Measurements from ENCODE around the gene PRRT2.
A peak's percentile ranks its signal among the peaks of the same experiment; 100 is the strongest.

The PRRT2 gene

GRCh38 chr16:29845656-29846055, 33.7 kb downstream of the PRRT2 start:
- H3K9me3 ChIP-seq (ENCODE audit: control insufficient read depth in 5 of 5, low read length in 5 of 5): no peaks in the 10 kb centered on the region
- no peak overlapping the region for H3K9ac ChIP-seq (ENCODE audit: low read length in 5 of 5)
- H3K27me3 ChIP-seq (ENCODE audit: control insufficient read depth in 5 of 5, insufficient read depth in 4 of 5, low read length in 5 of 5): no peaks in the 10 kb centered on the region
- peaks cover 0 to 12% (median 7%) of the 10 kb centered on the region in 5 donors for H3K4me1 ChIP-seq (ENCODE audit: control insufficient read depth in 5 of 5, insufficient read depth in 5 of 5, low read length in 5 of 5)
- H3K36me3 ChIP-seq (ENCODE audit: control insufficient read depth in 5 of 5, insufficient read depth in 5 of 5, low read length in 5 of 5): peaks cover 0 to 75% (median 61%) of the 10 kb centered on the region in 5 donors
- no peak overlapping the region for H3K4me3 ChIP-seq (ENCODE audit: low read depth in 1 of 5, low read length in 5 of 5)
- H3K27ac ChIP-seq (ENCODE audit: low read depth, low read length): no peak overlapping the region

GRCh38 chr16:29848420-29849297, 36.7 kb downstream of the PRRT2 start:
- Histone ChIP-seq H3K4me3 (ENCODE audit: low read depth in 1 of 5, low read length in 5 of 5) (no peak overlapping the region), H3K4me1 (ENCODE audit: control insufficient read depth in 5 of 5, insufficient read depth in 5 of 5, low read length in 5 of 5) (peaks cover 0 to 15% (median 9%) of the 10 kb centered on the region in 5 donors), H3K27ac (ENCODE audit: low read depth, low read length) (no peak overlapping the region), H3K9ac (ENCODE audit: low read length in 5 of 5) (no peak overlapping the region), H3K9me3 (ENCODE audit: control insufficient read depth in 5 of 5, low read length in 5 of 5) (no peaks in the 10 kb centered on the region), H3K27me3 (ENCODE audit: control insufficient read depth in 5 of 5, insufficient read depth in 4 of 5, low read length in 5 of 5) (no peaks in the 10 kb centered on the region), H3K36me3 (ENCODE audit: control insufficient read depth in 5 of 5, insufficient read depth in 5 of 5, low read length in 5 of 5) (peaks cover 0 to 47% (median 39%) of the 10 kb centered on the region in 5 donors)

GRCh38 chr16:29849505-29849904, 37.5 kb downstream of the PRRT2 start:
- Histone ChIP-seq H3K9ac (ENCODE audit: low read length in 5 of 5) (no peak overlapping the region), H3K27ac (ENCODE audit: low read depth, low read length) (no peak overlapping the region)

GRCh38 chr16:29850998-29851397, 39.0 kb downstream of the PRRT2 start:
- Histone ChIP-seq H3K27ac (ENCODE audit: low read depth, low read length) (no peak overlapping the region), H3K4me3 (ENCODE audit: low read depth in 1 of 5, low read length in 5 of 5) (no peak overlapping the region), H3K4me1 (ENCODE audit: control insufficient read depth in 5 of 5, insufficient read depth in 5 of 5, low read length in 5 of 5) (peaks cover 0 to 10% (median 5%) of the 10 kb centered on the region in 5 donors), H3K9me3 (ENCODE audit: control insufficient read depth in 5 of 5, low read length in 5 of 5) (no peaks in the 10 kb centered on the region), H3K36me3 (ENCODE audit: control insufficient read depth in 5 of 5, insufficient read depth in 5 of 5, low read length in 5 of 5) (peaks cover 0 to 24% (median 19%) of the 10 kb centered on the region in 5 donors), H3K9ac (ENCODE audit: low read length in 5 of 5) (no peak overlapping the region), H3K27me3 (ENCODE audit: control insufficient read depth in 5 of 5, insufficient read depth in 4 of 5, low read length in 5 of 5) (no peaks in the 10 kb centered on the region)

More at GRCh38 chr16:29849505-29849904, 37.5 kb downstream of the PRRT2 start:
- Histone ChIP-seq H3K4me1 (ENCODE audit: control insufficient read depth in 5 of 5, insufficient read depth in 5 of 5, low read length in 5 of 5) (peaks cover 0 to 14% (median 9%) of the 10 kb centered on the region in 5 donors), H3K27me3 (ENCODE audit: control insufficient read depth in 5 of 5, insufficient read depth in 4 of 5, low read length in 5 of 5) (no peaks in the 10 kb centered on the region), H3K9me3 (ENCODE audit: control insufficient read depth in 5 of 5, low read length in 5 of 5) (no peaks in the 10 kb centered on the region), H3K36me3 (ENCODE audit: control insufficient read depth in 5 of 5, insufficient read depth in 5 of 5, low read length in 5 of 5) (peaks cover 0 to 38% (median 31%) of the 10 kb centered on the region in 5 donors), H3K4me3 (ENCODE audit: low read depth in 1 of 5, low read length in 5 of 5) (no peak overlapping the region)

- no peaks in the 10 kb centered on the region for H3K9me3 ChIP-seq (ENCODE audit: control insufficient read depth in 5 of 5, low read length in 5 of 5)
- H3K4me1 ChIP-seq (ENCODE audit: control insufficient read depth in 5 of 5, insufficient read depth in 5 of 5, low read length in 5 of 5): peaks cover 0 to 19% (median 9%) of the 10 kb centered on the region in 5 donors
- H3K9ac ChIP-seq (ENCODE audit: low read length in 5 of 5): no peak overlapping the region
- peak overlapping the region in 1 of 5 donors; percentile 33 for H3K4me3 ChIP-seq (ENCODE audit: low read depth in 1 of 5, low read length in 5 of 5)
- peaks cover 0 to 7% (median 3%) of the 10 kb centered on the region in 5 donors for H3K36me3 ChIP-seq (ENCODE audit: control insufficient read depth in 5 of 5, insufficient read depth in 5 of 5, low read length in 5 of 5)
- H3K27ac ChIP-seq (ENCODE audit: low read depth, low read length): peak overlapping the region; percentile 50
- H3K27me3 ChIP-seq (ENCODE audit: control insufficient read depth in 5 of 5, insufficient read depth in 4 of 5, low read length in 5 of 5): no peaks in the 10 kb centered on the region
These were observed 40.7 kb downstream of the PRRT2 start for GRCh38 chr16:29852654-29853053.

GRCh38 chr16:29854520-29855100, 42.6 kb downstream of the PRRT2 start:
- Histone ChIP-seq H3K9me3 (ENCODE audit: control insufficient read depth in 5 of 5, low read length in 5 of 5) (no peaks in the 10 kb centered on the region), H3K27ac (ENCODE audit: low read depth, low read length) (no peak overlapping the region), H3K4me3 (ENCODE audit: low read depth in 1 of 5, low read length in 5 of 5) (no peak overlapping the region), H3K36me3 (ENCODE audit: control insufficient read depth in 5 of 5, insufficient read depth in 5 of 5, low read length in 5 of 5) (peaks cover 0 to 14% (median 14%) of the 10 kb centered on the region in 5 donors), H3K4me1 (ENCODE audit: control insufficient read depth in 5 of 5, insufficient read depth in 5 of 5, low read length in 5 of 5) (peaks cover 0 to 20% (median 13%) of the 10 kb centered on the region in 5 donors), H3K9ac (ENCODE audit: low read length in 5 of 5) (no peak overlapping the region), H3K27me3 (ENCODE audit: control insufficient read depth in 5 of 5, insufficient read depth in 4 of 5, low read length in 5 of 5) (no peaks in the 10 kb centered on the region)

GRCh38 chr16:29857133-29857760, 45.3 kb downstream of the PRRT2 start:
- Histone ChIP-seq H3K4me1 (ENCODE audit: control insufficient read depth in 5 of 5, insufficient read depth in 5 of 5, low read length in 5 of 5) (peaks cover 2 to 35% (median 28%) of the 10 kb centered on the region in 5 donors), H3K36me3 (ENCODE audit: control insufficient read depth in 5 of 5, insufficient read depth in 5 of 5, low read length in 5 of 5) (peaks cover 0 to 32% (median 29%) of the 10 kb centered on the region in 5 donors), H3K9me3 (ENCODE audit: control insufficient read depth in 5 of 5, low read length in 5 of 5) (no peaks in the 10 kb centered on the region), H3K27me3 (ENCODE audit: control insufficient read depth in 5 of 5, insufficient read depth in 4 of 5, low read length in 5 of 5) (no peaks in the 10 kb centered on the region), H3K4me3 (ENCODE audit: low read depth in 1 of 5, low read length in 5 of 5) (no peak overlapping the region), H3K9ac (ENCODE audit: low read length in 5 of 5) (peak overlapping the region in 1 of 5 donors; percentile 5), H3K27ac (ENCODE audit: low read depth, low read length) (no peak overlapping the region)

GRCh38 chr16:29858149-29858849, 46.3 kb downstream of the PRRT2 start:
- Histone ChIP-seq H3K4me1 (ENCODE audit: control insufficient read depth in 5 of 5, insufficient read depth in 5 of 5, low read length in 5 of 5) (peaks cover 2 to 35% (median 28%) of the 10 kb centered on the region in 5 donors), H3K4me3 (ENCODE audit: low read depth in 1 of 5, low read length in 5 of 5) (no peak overlapping the region), H3K27ac (ENCODE audit: low read depth, low read length) (no peak overlapping the region), H3K27me3 (ENCODE audit: control insufficient read depth in 5 of 5, insufficient read depth in 4 of 5, low read length in 5 of 5) (no peaks in the 10 kb centered on the region), H3K36me3 (ENCODE audit: control insufficient read depth in 5 of 5, insufficient read depth in 5 of 5, low read length in 5 of 5) (peaks cover 0 to 32% (median 29%) of the 10 kb centered on the region in 5 donors), H3K9ac (ENCODE audit: low read length in 5 of 5) (no peak overlapping the region), H3K9me3 (ENCODE audit: control insufficient read depth in 5 of 5, low read length in 5 of 5) (no peaks in the 10 kb centered on the region)

GRCh38 chr16:29858974-29859373, 47.0 kb downstream of the PRRT2 start:
- peaks cover 5 to 40% (median 31%) of the 10 kb centered on the region in 5 donors for H3K4me1 ChIP-seq (ENCODE audit: control insufficient read depth in 5 of 5, insufficient read depth in 5 of 5, low read length in 5 of 5)
- no peak overlapping the region for H3K4me3 ChIP-seq (ENCODE audit: low read depth in 1 of 5, low read length in 5 of 5)
- no peak overlapping the region for H3K9ac ChIP-seq (ENCODE audit: low read length in 5 of 5)
- no peaks in the 10 kb centered on the region for H3K9me3 ChIP-seq (ENCODE audit: control insufficient read depth in 5 of 5, low read length in 5 of 5)
- H3K36me3 ChIP-seq (ENCODE audit: control insufficient read depth in 5 of 5, insufficient read depth in 5 of 5, low read length in 5 of 5): peaks cover 0 to 32% (median 29%) of the 10 kb centered on the region in 5 donors
- no peaks in the 10 kb centered on the region for H3K27me3 ChIP-seq (ENCODE audit: control insufficient read depth in 5 of 5, insufficient read depth in 4 of 5, low read length in 5 of 5)
- no peak overlapping the region for H3K27ac ChIP-seq (ENCODE audit: low read depth, low read length)
